Measurements from ENCODE around the gene ANO2.
"Not testable (repeated sequence)": the region's sequence is repeated elsewhere in the genome, so short reads cannot be mapped to it uniquely, and the experiment has no call there.

Gene ANO2

DNA sequence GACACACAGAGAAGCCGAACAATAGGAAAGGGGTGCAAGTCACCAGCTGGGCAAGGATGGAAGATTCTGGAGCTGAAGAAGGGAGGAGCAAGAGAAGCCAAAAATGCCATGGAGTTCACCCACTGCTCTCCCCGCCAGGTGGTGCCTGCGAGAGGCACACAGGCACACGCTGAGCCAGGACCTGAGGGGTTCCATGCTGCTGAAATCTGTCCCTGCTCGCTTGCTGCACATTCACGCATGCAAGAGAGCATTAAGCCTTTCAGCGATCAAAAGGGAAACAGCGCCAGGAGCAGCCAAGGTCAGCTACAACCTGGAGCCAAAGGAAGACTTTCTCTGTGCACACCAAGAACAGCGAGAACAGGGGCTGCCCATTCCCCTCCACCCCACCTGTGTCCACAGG lies 104.1 kb downstream of the ANO2 start:
- in situ Hi-C loops (cut with HindIII; ENCODE audit: low sequenced_read_pairs): no loop called here

DNA sequence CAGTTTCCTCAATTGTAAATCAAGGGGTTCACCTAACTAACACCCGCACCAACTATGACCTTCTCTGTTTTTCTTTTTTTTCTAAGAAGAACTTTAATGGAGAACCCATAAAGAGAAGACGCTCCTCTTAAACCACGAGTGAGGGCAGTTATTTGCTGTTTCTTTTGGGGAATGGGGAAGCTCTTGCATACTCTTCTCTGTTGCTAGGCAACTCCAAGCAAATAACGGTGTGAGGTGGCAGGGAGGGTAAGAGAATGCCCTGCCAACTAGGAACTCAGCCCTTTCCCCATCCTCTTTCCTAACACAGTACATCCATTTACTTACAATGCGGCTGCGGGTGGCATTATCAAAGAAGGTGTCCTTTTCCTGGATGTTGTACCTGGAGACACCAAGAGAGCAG lies 114.9 kb downstream of the ANO2 start:
- in situ Hi-C loops (cut with HindIII; ENCODE audit: low sequenced_read_pairs): no loop called here

GRCh38 chr12:5827591-5827990 lies 117.5 kb downstream of the ANO2 start:
- in situ Hi-C loops (cut with HindIII; ENCODE audit: low sequenced_read_pairs): no loop called here

GRCh38 chr12:5825761-5826160 lies 119.3 kb downstream of the ANO2 start:
- in situ Hi-C loops (cut with HindIII; ENCODE audit: low sequenced_read_pairs): not testable (repeated sequence)

GRCh38 chr12:5818877-5819276 lies 126.2 kb downstream of the ANO2 start:
- in situ Hi-C loops (cut with HindIII; ENCODE audit: low sequenced_read_pairs): not testable (repeated sequence)

DNA sequence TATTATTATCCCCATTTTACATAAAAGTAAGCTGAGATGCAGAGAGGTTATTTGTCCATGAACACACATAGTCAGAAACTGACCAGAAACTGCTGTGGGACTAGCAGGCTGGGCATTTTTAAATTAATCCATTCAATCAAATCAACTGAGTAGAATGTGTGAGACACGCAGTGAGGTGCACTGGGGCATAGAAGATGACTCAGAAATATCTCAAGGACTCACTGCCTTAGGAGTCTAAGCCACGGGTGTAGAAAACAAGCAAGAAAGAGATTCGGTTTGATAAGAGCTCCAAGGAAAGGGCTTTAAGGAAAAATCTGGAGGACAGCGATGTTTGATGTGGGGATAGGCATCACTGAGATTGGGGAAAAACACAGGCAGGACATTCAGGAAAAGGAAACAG lies 127.8 kb downstream of the ANO2 start:
- in situ Hi-C loops (cut with HindIII; ENCODE audit: low sequenced_read_pairs): no loop called here

- in situ Hi-C loops (cut with HindIII; ENCODE audit: low sequenced_read_pairs): no loop called here
These were observed 135.5 kb downstream of the ANO2 start for GRCh38 chr12:5809586-5809985.

- in situ Hi-C loops (cut with HindIII; ENCODE audit: low sequenced_read_pairs): no loop called here
These were observed 136.1 kb downstream of the ANO2 start for GRCh38 chr12:5808981-5809380.

- in situ Hi-C loops (cut with HindIII; ENCODE audit: low sequenced_read_pairs): no loop called here
These were observed 137.4 kb downstream of the ANO2 start for GRCh38 chr12:5807514-5808219.

GRCh38 chr12:5807090-5807414 lies 138.0 kb downstream of the ANO2 start:
- in situ Hi-C loops (cut with HindIII; ENCODE audit: low sequenced_read_pairs): no loop called here

DNA sequence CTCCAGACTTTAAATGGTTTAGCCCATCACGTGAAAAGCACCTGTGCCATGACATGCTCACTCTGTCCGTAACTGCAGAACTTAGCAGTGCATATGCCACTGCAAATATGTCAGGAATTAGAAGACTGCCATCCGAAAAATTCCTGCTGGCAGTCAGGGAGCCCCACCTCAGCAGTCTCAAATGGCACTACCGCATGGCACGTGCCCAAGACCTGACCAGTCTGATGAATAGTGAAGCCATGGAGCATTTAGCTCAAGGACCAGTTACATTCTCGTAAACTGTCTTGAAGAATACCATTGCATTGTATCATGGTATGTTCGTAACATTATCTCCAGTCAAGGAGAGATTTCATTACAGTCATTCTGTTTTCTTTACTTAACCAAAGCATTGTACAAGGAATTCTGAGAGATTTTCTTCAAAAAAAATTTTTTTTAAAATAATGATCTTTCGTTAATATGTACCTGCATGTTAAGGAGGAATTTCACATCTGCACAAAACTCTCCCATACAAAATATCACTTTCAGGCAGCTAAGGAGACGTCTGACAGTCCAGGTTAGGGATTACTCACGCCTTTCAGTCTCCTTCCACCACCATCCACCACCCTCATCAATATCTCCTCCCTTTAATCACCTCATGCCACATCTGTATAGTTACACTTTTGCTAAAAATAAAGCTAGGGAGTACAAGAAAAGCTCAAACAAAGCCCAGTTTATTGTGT lies 138.5 kb downstream of the ANO2 start:
- in situ Hi-C loops (cut with HindIII; ENCODE audit: low sequenced_read_pairs): no loop called here

GRCh38 chr12:5803532-5803931 lies 141.5 kb downstream of the ANO2 start:
- in situ Hi-C loops (cut with HindIII; ENCODE audit: low sequenced_read_pairs): no loop called here

- in situ Hi-C loops (cut with HindIII; ENCODE audit: low sequenced_read_pairs): no loop called here
These were observed 146.6 kb downstream of the ANO2 start for GRCh38 chr12:5798242-5799015.

DNA sequence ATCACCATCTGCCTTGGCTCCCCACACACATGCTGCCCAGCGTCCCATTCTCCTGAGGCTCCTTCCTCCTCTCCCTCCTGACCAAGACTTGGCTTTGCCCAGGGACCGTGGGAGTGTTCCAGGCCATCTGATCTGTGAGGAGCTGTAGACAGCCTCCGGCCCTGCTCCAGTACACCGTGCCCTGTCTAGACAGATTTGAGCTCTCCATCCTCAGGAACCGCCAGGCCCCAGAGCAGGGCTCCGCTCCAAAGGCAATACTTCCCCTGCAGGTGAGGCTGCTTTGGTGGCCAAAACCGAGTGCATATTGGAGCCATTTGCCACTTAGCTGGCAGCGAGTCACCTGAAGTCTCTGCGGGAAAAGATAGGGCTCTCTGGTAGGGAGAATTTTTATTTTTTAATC lies 147.4 kb downstream of the ANO2 start:
- in situ Hi-C loops (cut with HindIII; ENCODE audit: low sequenced_read_pairs): no loop called here

- in situ Hi-C loops (cut with HindIII; ENCODE audit: low sequenced_read_pairs): no loop called here
These were observed 148.2 kb downstream of the ANO2 start for GRCh38 chr12:5796959-5797225.

DNA sequence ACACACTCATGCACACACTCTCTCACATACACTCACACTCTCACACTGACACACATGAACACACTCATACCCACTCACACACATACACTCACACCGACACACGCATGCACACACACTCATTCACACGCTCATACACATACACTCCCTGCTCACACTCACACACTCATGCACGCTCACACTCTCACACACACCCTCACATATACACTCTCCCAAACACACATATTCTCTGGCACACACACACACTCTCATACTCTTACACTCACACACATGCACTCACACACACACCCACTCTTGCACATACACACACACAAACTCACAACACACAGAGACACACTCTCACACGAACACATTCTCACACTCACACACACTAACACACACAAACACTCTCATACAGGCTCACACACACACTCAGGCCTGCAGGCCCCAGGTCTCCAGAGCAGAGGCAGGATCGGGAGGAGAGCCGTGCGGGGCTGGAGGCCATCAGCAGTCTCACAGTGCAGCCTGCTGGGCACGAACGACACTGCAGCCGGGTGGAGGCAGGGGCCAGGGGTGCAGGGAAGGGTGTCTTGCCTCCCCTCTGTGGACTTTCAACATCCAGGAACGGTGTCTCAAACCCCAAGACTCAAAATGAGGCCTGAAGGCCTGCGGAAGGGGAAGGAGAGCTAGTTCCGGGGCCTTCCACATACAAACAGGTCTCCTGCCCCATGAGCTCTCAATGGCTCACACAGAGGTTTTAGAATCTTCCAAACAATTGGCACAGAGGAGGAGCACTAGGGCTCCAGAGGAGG lies 148.7 kb downstream of the ANO2 start:
- in situ Hi-C loops (cut with HindIII; ENCODE audit: low sequenced_read_pairs): no loop called here

DNA sequence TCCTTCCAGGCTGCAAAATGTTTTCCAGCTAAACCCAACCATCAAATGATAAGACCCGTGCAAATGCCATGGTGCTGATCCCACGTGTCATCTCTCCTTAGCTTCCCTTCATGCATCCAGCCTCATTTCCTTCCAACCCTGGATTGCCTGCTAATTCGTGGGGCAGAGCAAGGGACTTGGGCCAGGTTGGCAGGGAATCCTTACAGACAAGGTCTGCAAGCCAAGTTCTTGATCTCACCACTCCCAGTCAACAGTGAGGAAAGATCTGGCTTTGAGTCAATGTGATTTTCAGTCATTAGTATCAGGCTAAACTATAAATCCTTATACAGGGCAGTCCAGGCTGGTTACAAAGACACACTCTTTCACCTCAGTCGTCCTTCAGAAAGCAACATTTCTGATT lies 150.9 kb downstream of the ANO2 start:
- in situ Hi-C loops (cut with HindIII; ENCODE audit: low sequenced_read_pairs): no loop called here

GRCh38 chr12:5792343-5792742 lies 152.7 kb downstream of the ANO2 start:
- in situ Hi-C loops (cut with HindIII; ENCODE audit: low sequenced_read_pairs): no loop called here

GRCh38 chr12:5789469-5789968 lies 155.5 kb downstream of the ANO2 start:
- in situ Hi-C loops (cut with HindIII; ENCODE audit: low sequenced_read_pairs): no loop called here

DNA sequence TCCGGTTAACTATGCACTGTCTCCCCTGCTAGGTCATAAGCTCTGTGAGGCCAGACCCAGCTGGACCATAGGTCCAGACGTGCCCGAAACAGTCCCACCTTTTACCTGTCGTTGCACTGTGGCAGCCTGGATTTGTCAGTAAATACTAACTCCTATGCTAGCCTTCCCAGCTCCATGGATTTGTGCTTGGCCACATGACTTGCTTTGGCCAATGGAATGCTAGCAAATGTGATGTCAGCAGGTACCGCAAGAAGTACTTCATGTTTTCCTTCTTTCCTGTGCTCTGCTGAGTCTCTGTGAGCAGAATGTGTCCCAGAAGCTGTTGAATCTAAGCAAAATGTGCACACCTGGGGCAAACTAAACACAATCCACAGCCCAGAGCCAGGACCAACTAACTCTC lies 157.2 kb downstream of the ANO2 start:
- in situ Hi-C loops (cut with HindIII; ENCODE audit: low sequenced_read_pairs): no loop called here

DNA sequence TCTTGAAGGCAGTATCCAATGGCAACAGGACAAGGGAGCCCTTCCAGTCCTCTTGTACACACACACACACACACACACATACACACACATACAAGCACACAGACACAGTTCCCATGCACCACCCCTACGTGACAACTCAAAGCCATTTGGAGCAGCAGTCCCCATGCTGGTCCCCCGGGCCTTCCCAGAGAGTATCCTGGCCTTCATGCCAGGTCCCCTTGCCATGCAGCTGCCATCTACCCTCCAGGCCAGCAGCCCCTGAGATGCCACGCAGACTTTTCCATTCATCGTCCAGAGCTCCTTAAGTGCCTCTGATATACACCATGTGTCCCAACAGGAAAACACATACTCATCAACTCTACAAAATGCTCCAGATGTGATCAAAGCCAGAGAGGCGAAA lies 159.5 kb downstream of the ANO2 start:
- in situ Hi-C loops (cut with HindIII; ENCODE audit: low sequenced_read_pairs): no loop called here
